ENCODE results near the gene GRIA3. TPM values are rescaled to one million over a fixed set of nuclear protein-coding genes. Genes with fewer than 3 reads are reported as not detected.

Gene GRIA3
- total RNA-seq, 1 experiment from 2014 or later = not detected

GRCh38 chrX:123442764-123443163, 258.7 kb downstream of the GRIA3 start:
- H3K4me2 ChIP-seq = no peak overlapping the region
- no peaks in the 10 kb centered on the region for H3K27me3 ChIP-seq (ENCODE audit: insufficient read depth, low read depth)
- POLR2A ChIA-PET (ENCODE audit: unreplicated experiment) = no interaction called here
- H4K20me1 ChIP-seq (ENCODE audit: insufficient read depth) = no peaks in the 10 kb centered on the region
- no peaks in the 10 kb centered on the region for H3F3A ChIP-seq (ENCODE audit: insufficient read depth, low read depth)
- no peaks in the 10 kb centered on the region for H3K4me1 ChIP-seq (replicated peaks; ENCODE audit: insufficient read depth)
- H3K27ac ChIP-seq = no peak overlapping the region
- H3K4me3 ChIP-seq = no peak overlapping the region
- no peaks in the 10 kb centered on the region for H3K9me3 ChIP-seq (ENCODE audit: insufficient read depth, low read depth)
- DNase-seq = no peak
- no peaks in the 10 kb centered on the region for H3K9me2 ChIP-seq (ENCODE audit: insufficient read depth)
- BruUV-seq (replicated peaks) = no TSS peak
- no peaks in the 10 kb centered on the region for H3K79me2 ChIP-seq (ENCODE audit: low read depth)
- CTCF ChIA-PET = no interaction called here
- TF ChIP-seq, protein P1, sequence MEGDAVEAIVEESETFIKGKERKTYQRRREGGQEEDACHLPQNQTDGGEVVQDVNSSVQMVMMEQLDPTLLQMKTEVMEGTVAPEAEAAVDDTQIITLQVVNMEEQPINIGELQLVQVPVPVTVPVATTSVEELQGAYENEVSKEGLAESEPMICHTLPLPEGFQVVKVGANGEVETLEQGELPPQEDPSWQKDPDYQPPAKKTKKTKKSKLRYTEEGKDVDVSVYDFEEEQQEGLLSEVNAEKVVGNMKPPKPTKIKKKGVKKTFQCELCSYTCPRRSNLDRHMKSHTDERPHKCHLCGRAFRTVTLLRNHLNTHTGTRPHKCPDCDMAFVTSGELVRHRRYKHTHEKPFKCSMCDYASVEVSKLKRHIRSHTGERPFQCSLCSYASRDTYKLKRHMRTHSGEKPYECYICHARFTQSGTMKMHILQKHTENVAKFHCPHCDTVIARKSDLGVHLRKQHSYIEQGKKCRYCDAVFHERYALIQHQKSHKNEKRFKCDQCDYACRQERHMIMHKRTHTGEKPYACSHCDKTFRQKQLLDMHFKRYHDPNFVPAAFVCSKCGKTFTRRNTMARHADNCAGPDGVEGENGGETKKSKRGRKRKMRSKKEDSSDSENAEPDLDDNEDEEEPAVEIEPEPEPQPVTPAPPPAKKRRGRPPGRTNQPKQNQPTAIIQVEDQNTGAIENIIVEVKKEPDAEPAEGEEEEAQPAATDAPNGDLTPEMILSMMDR (conservative IDR thresholded peaks at IDR 0.05) = no peak
- no peak for TF ChIP-seq EZH2 (IDR thresholded peaks at IDR 0.05; ENCODE audit: low read depth)
- no peak overlapping the region for H2AFZ ChIP-seq
- intact Hi-C loops (cut with micrococcal nuclease; ENCODE audit: unreplicated experiment) = no loop called here
- H3K36me3 ChIP-seq (ENCODE audit: low read depth) = no peaks in the 10 kb centered on the region

DNA sequence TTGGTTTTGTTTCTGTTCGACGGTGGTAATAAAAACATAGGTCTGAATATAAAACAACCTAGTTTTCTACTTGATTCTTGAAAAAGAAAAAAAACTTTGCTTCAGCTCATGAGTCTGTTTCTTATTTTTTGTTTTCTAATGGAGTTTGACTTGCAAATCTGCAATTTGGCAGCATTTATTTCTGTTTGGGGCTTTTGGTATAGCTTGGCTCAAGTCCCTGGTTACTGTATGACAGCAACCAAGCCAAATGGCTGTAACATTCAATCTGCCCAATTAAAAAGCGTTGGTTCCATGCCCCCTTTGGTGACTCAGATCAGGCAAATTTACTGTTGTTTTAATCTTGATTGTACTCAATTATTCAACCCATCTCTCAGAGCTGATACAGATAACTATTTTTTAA, 263.4 kb downstream of the GRIA3 start:
- Histone ChIP-seq H3K4me1 (replicated peaks; ENCODE audit: insufficient read depth) (no peaks in the 10 kb centered on the region), H3F3A (ENCODE audit: insufficient read depth, low read depth) (no peaks in the 10 kb centered on the region), H3K4me2 (no peak overlapping the region), H3K36me3 (ENCODE audit: low read depth) (no peaks in the 10 kb centered on the region), H3K9me3 (ENCODE audit: insufficient read depth, low read depth) (no peaks in the 10 kb centered on the region), H3K27ac (no peak overlapping the region), H3K79me2 (ENCODE audit: low read depth) (no peaks in the 10 kb centered on the region), H3K4me3 (no peak overlapping the region), H2AFZ (no peak overlapping the region), H3K27me3 (ENCODE audit: insufficient read depth, low read depth) (no peaks in the 10 kb centered on the region), H4K20me1 (ENCODE audit: insufficient read depth) (no peaks in the 10 kb centered on the region), H3K9me2 (ENCODE audit: insufficient read depth) (no peaks in the 10 kb centered on the region)
- intact Hi-C loops (cut with micrococcal nuclease; ENCODE audit: unreplicated experiment) = no loop called here
- POLR2A ChIA-PET (ENCODE audit: unreplicated experiment) = no interaction called here
- DNase-seq = no peak
- TF ChIP-seq EZH2 (IDR thresholded peaks at IDR 0.05; ENCODE audit: low read depth) = no peak
- CTCF ChIA-PET = no interaction called here
- no TSS peak for BruUV-seq (replicated peaks)

DNA sequence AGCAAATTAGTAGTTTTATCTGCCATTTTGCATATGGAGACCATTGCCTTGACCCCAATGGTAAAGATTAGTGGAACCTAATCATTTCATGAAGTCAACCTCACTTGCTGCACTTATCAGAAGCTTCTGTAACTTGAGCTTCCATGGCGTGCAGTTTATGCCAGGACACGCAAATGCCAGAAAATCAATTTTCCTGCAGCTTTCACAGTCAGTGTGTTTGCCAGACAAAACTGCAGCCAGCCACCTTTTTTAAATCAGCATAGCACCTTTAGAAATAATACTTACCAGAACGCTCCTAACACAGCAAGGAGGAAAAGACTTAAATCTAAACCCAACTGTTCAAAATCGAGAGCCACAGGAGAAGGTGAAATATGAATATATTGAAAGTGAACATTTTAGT, 265.3 kb downstream of the GRIA3 start:
- H3K9me3 ChIP-seq (ENCODE audit: insufficient read depth, low read depth) = no peaks in the 10 kb centered on the region
- H3K79me2 ChIP-seq (ENCODE audit: low read depth) = no peaks in the 10 kb centered on the region
- no peak overlapping the region for H3K4me2 ChIP-seq
- no peaks in the 10 kb centered on the region for H3K9me2 ChIP-seq (ENCODE audit: insufficient read depth)
- no peak overlapping the region for H2AFZ ChIP-seq
- no peak overlapping the region for H3K27ac ChIP-seq
- intact Hi-C loops (cut with micrococcal nuclease; ENCODE audit: unreplicated experiment) = no loop called here
- CTCF ChIA-PET = no interaction called here
- H4K20me1 ChIP-seq (ENCODE audit: insufficient read depth) = no peaks in the 10 kb centered on the region
- BruUV-seq (replicated peaks) = no TSS peak
- no peaks in the 10 kb centered on the region for H3K36me3 ChIP-seq (ENCODE audit: low read depth)
- H3K4me1 ChIP-seq (replicated peaks; ENCODE audit: insufficient read depth) = no peaks in the 10 kb centered on the region
- POLR2A ChIA-PET (ENCODE audit: unreplicated experiment) = no interaction called here
- H3K27me3 ChIP-seq (ENCODE audit: insufficient read depth, low read depth) = no peaks in the 10 kb centered on the region
- H3K4me3 ChIP-seq = no peak overlapping the region
- DNase-seq = no peak
- TF ChIP-seq, protein P1 (conservative IDR thresholded peaks at IDR 0.05) = no peak
- no peak for TF ChIP-seq EZH2 (IDR thresholded peaks at IDR 0.05; ENCODE audit: low read depth)
- H3F3A ChIP-seq (ENCODE audit: insufficient read depth, low read depth) = no peaks in the 10 kb centered on the region

DNA sequence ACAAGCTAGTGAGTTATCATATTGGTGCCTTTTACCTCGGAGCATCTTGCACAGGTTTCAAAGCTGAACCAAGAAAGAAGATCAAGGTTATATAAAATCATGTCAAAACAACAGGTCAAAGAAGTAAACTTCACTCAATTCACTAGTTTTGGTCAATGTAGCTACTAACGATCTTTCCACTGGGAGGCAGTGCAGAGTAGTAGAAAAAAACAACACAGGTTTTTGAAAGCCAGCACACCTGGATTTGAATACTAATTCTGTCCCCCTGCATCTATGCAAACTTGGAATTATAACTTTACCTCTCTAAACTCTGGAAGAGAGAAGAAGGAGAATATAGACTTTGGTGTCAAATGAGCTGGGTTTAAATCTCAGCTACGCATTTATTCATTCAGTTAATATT, 266.1 kb downstream of the GRIA3 start:
- no peak overlapping the region for H3K27ac ChIP-seq
- intact Hi-C loops (cut with micrococcal nuclease; ENCODE audit: unreplicated experiment) = no loop called here
- no peaks in the 10 kb centered on the region for H4K20me1 ChIP-seq (ENCODE audit: insufficient read depth)
- no peaks in the 10 kb centered on the region for H3K36me3 ChIP-seq (ENCODE audit: low read depth)
- no peaks in the 10 kb centered on the region for H3F3A ChIP-seq (ENCODE audit: insufficient read depth, low read depth)
- POLR2A ChIA-PET (ENCODE audit: unreplicated experiment) = no interaction called here
- BruUV-seq (replicated peaks) = no TSS peak
- H3K4me3 ChIP-seq = no peak overlapping the region
- TF ChIP-seq EZH2 (IDR thresholded peaks at IDR 0.05; ENCODE audit: low read depth) = no peak
- TF ChIP-seq, protein P1 (conservative IDR thresholded peaks at IDR 0.05) = peak; percentile 78
- no peaks in the 10 kb centered on the region for H3K9me3 ChIP-seq (ENCODE audit: insufficient read depth, low read depth)
- no peak for DNase-seq
- no peaks in the 10 kb centered on the region for H3K27me3 ChIP-seq (ENCODE audit: insufficient read depth, low read depth)
- H2AFZ ChIP-seq = no peak overlapping the region
- CTCF ChIA-PET = interaction anchor here (0.7 kb wide), 1 partner anchor 178 kb away, joined by 3 read pairs; no protein-coding TSS in a partner anchor
- H3K79me2 ChIP-seq (ENCODE audit: low read depth) = no peaks in the 10 kb centered on the region
- no peak overlapping the region for H3K4me2 ChIP-seq
- no peaks in the 10 kb centered on the region for H3K9me2 ChIP-seq (ENCODE audit: insufficient read depth)
- H3K4me1 ChIP-seq (replicated peaks; ENCODE audit: insufficient read depth) = no peaks in the 10 kb centered on the region

Measured in PC-9 (cell line).